B cell (primary cell): ENCODE results near the gene ERG. TPM values are rescaled to one million over a fixed set of nuclear protein-coding genes. Genes with fewer than 3 reads are reported as not detected.

Experiments used
- ATAC-seq: fragments of 200-7000 bp; cut with Tn5 transposase; one replicate; pipeline ENCODE4 v1.10.0; 2021; ENCODE audit warnings: low read depth, mild to moderate bottlenecking, moderate number of reproducible peaks, moderate library complexity
- CTCF ChIA-PET: fragments of 350-600 bp; sonication (Branson Sonifier 250); formaldehyde crosslinking; loops from one replicate; lab custom pipeline; 2021; ENCODE audit warnings: antibody characterized with exemption, inconsistent platforms; lab: Charles Lee
- POLR2A ChIA-PET: fragments of 350-600 bp; sonication (Branson Sonifier 250); formaldehyde crosslinking; loops from one replicate; lab custom pipeline; 2021; ENCODE audit warnings: antibody characterized with exemption; lab: Charles Lee
- DNase-seq: peaks from one replicate; pipeline ENCODE4 v3.0.0; 2013
- H2AFZ ChIP-seq: 2 replicates; pipeline ENCODE4 v1.6.1; 2012; ENCODE audit warnings: mild to moderate bottlenecking, low read depth, low read length; ENCODE audit not compliant: insufficient read depth, poor library complexity, severe bottlenecking
- H3K27ac ChIP-seq, 2 donors: 1 replicate in 1 of 2; 2 replicates in 1 of 2; pipeline ENCODE4 v1.5.1; 2012 to 2013; ENCODE audit warnings: low read length in 2 of 2, mild to moderate bottlenecking in 2 of 2, moderate library complexity in 1 of 2
- H3K27me3 ChIP-seq, 4 experiments: fragments of 200-600 bp in 1 of 4; sonication (generic) in 1 of 4; replicated peaks in 1 of 4; 1 replicate in 2 of 4; 2 replicates in 2 of 4; pipeline versions ENCODE4 v1.6.1 to v1.7.0; 2013 to 2016; ENCODE audit warnings: low read length in 3 of 4, mild to moderate bottlenecking in 2 of 4, mixed read lengths in 1 of 4, moderate library complexity in 1 of 4; ENCODE audit not compliant: insufficient read depth in 4 of 4, control insufficient read depth in 3 of 4; ENCODE audit errors: control extremely low read depth in 1 of 4
- H3K36me3 ChIP-seq, 2 experiments: replicated peaks in 1 of 2; 1 replicate in 1 of 2; 2 replicates in 1 of 2; pipeline versions ENCODE4 v1.6.1 to v1.7.1; 2013; ENCODE audit warnings: low read length in 1 of 2; ENCODE audit not compliant: insufficient read depth in 2 of 2, control insufficient read depth in 1 of 2; ENCODE audit errors: control extremely low read depth in 1 of 2, extremely low read depth in 1 of 2
- H3K4me1 ChIP-seq, 2 donors: fragments of 200-600 bp in 1 of 2; sonication (generic) in 1 of 2; 1 replicate in 1 of 2; 2 replicates in 1 of 2; pipeline versions ENCODE4 v1.5.1 to v1.6.1; 2013 to 2017; ENCODE audit warnings: low read length in 2 of 2; ENCODE audit not compliant: control insufficient read depth in 2 of 2, insufficient read depth in 2 of 2
- H3K4me2 ChIP-seq: replicated peaks from 2 replicates; pipeline ENCODE3; 2012; ENCODE audit warnings: mild to moderate bottlenecking, low read depth, low read length; ENCODE audit not compliant: poor library complexity, severe bottlenecking
- H3K4me3 ChIP-seq, 5 experiments: fragments of 200-600 bp in 1 of 5; sonication (generic) in 1 of 5; 1 replicate in 3 of 5; 2 replicates in 2 of 5; pipeline versions ENCODE4 v1.5.1 to v1.7.0; 2011 to 2016; ENCODE audit warnings: low read length in 4 of 5, mild to moderate bottlenecking in 4 of 5, low read depth in 2 of 5, control low read depth in 1 of 5, moderate library complexity in 1 of 5; ENCODE audit not compliant: insufficient read depth in 1 of 5; ENCODE audit errors: control extremely low read depth in 1 of 5, extremely low read depth in 1 of 5
- H3K79me2 ChIP-seq: fragments of 200-600 bp; sonication (generic); one replicate; pipeline ENCODE4 v1.6.0; 2016; ENCODE audit warnings: low read length; ENCODE audit not compliant: control insufficient read depth, insufficient read depth
- H3K9ac ChIP-seq: fragments of 200-600 bp; sonication (generic); 2 replicates; pipeline ENCODE4 v1.6.1; 2017; ENCODE audit warnings: mild to moderate bottlenecking, low read length, moderate library complexity
- H3K9me3 ChIP-seq, 3 donors: one replicate each; pipeline versions ENCODE4 v1.6.1 to v1.7.1; 2013; ENCODE audit warnings: low read length in 2 of 3; ENCODE audit not compliant: control insufficient read depth in 2 of 3, insufficient read depth in 1 of 3; ENCODE audit errors: control extremely low read depth in 1 of 3
- H4K20me1 ChIP-seq: 2 replicates; pipeline ENCODE4 v1.6.0; 2012; ENCODE audit warnings: mild to moderate bottlenecking, low read length; ENCODE audit not compliant: insufficient read depth, control insufficient read depth, poor library complexity, severe bottlenecking
- H3K27ac Mint-ChIP-seq: one replicate; pipeline ENCODE4 v1.8.0; 2021; ENCODE audit warnings: mixed read lengths
- H3K27me3 Mint-ChIP-seq: one replicate; pipeline ENCODE4 v1.8.0; 2021; ENCODE audit warnings: mixed read lengths
- H3K4me1 Mint-ChIP-seq: one replicate; pipeline ENCODE4 v1.8.0; 2021; ENCODE audit warnings: mixed read lengths
- H3K4me3 Mint-ChIP-seq: one replicate; pipeline ENCODE4 v1.8.0; 2021; ENCODE audit warnings: mixed read lengths
- H3K9me3 Mint-ChIP-seq: one replicate; pipeline ENCODE4 v1.8.0; 2022; ENCODE audit warnings: mixed read lengths; ENCODE audit not compliant: insufficient read depth
- CTCF ChIP-seq: fragments of 200-600 bp; IDR thresholded peaks from one replicate; pipeline ENCODE4 v1.8.0; 2022; ENCODE audit warnings: antibody characterized with exemption, mild to moderate bottlenecking
- EZH2 ChIP-seq: IDR thresholded peaks from 2 replicates; pipeline ENCODE4 v1.6.1; 2012; ENCODE audit warnings: borderline replicate concordance, low read depth, mild to moderate bottlenecking, moderate library complexity, low read length; ENCODE audit not compliant: insufficient read depth, poor library complexity, severe bottlenecking
- WGBS: methylation state at CpG from one replicate; pipeline ENCODE4 v1.1.5; 2013; ENCODE audit warnings: missing lambda C conversion rate; ENCODE audit not compliant: insufficient coverage; 5-methylcytosine and 5-hydroxymethylcytosine counted together
- intact Hi-C: fragments of 100-400 bp; cut with micrococcal nuclease; formaldehyde crosslinking; loops from one replicate; pipeline ENCODE4 v1.10.0; 2022
- polyA plus RNA-seq: library from polyadenylated mRNA; depleted of rRNA; stranded (reverse); fragments of >200 nt; gene quantifications from 2 replicates; pipeline ENCODE4 v1.2.3, GENCODE V29; 2012
- total RNA-seq, 2 donors: library from RNA; stranded (reverse); fragments of 120-200 nt in 1 of 2; gene quantifications; 1 replicate in 1 of 2; 2 replicates in 1 of 2; pipeline versions ENCODE4 v1.2.3 to v1.2.4, GENCODE V29; 2013 to 2022

ERG gene
- total and polyA plus RNA-seq, 2 donors (not counting 1 experiment from before 2014, with no cell fraction given), result 0.17 TPM; not detected in 1

GRCh38 chr21:38487901-38488639, 10.2 kb downstream of the ERG start:
- no peaks in the 10 kb centered on the region for H3K36me3 ChIP-seq
- H3K4me3 ChIP-seq, result no peak overlapping the region
- POLR2A ChIA-PET, result no interaction called here
- ATAC-seq (no peak), DNase-seq (no peak)
- H3K79me2 ChIP-seq, result no peaks in the 10 kb centered on the region
- Mint-ChIP-seq H3K4me1 (no peaks in the 10 kb centered on the region), H3K9me3 (no peaks in the 10 kb centered on the region), H3K27me3 (peaks cover 25% of the 10 kb centered on the region), H3K27ac (no peak overlapping the region), H3K4me3 (no peak overlapping the region)
- intact Hi-C loops, result no loop called here
- no peak for TF ChIP-seq CTCF
- TF ChIP-seq EZH2, result no peak
- no peak overlapping the region for H3K27ac ChIP-seq
- peaks cover 0 to 2% (median 0%) of the 10 kb centered on the region in 3 donors for H3K9me3 ChIP-seq
- WGBS, result 39% methylated on average over 7 of the region's 10 CpGs
- H2AFZ ChIP-seq, result no peak overlapping the region
- H3K4me2 ChIP-seq, result no peak overlapping the region
- no peak overlapping the region for H3K9ac ChIP-seq
- H3K4me1 ChIP-seq, result no peaks in the 10 kb centered on the region
- peaks cover 0 to 3% (median 1%) of the 10 kb centered on the region in 4 experiments for H3K27me3 ChIP-seq
- CTCF ChIA-PET, result no interaction called here
- no peaks in the 10 kb centered on the region for H4K20me1 ChIP-seq

- peaks cover 0 to 3% (median 0%) of the 10 kb centered on the region in 4 experiments for H3K27me3 ChIP-seq
- ATAC-seq (no peak), DNase-seq (no peak)
- Mint-ChIP-seq H3K4me3 (no peak overlapping the region), H3K27ac (no peak overlapping the region), H3K4me1 (no peaks in the 10 kb centered on the region), H3K27me3 (peaks cover 25% of the 10 kb centered on the region), H3K9me3 (no peaks in the 10 kb centered on the region)
- no peaks in the 10 kb centered on the region for H3K79me2 ChIP-seq
- H3K27ac ChIP-seq, result no peak overlapping the region
- H3K4me2 ChIP-seq, result no peak overlapping the region
- H3K4me3 ChIP-seq, result no peak overlapping the region
- intact Hi-C loops, result no loop called here
- no peaks in the 10 kb centered on the region for H4K20me1 ChIP-seq
- no peak overlapping the region for H3K9ac ChIP-seq
- CTCF ChIA-PET, result no interaction called here
- TF ChIP-seq CTCF (no peak), EZH2 (no peak)
- no peak overlapping the region for H2AFZ ChIP-seq
- WGBS, result no CpG with 5 or more reads among the region's 6 CpGs
- POLR2A ChIA-PET, result no interaction called here
- no peaks in the 10 kb centered on the region for H3K36me3 ChIP-seq
- no peaks in the 10 kb centered on the region for H3K4me1 ChIP-seq
- H3K9me3 ChIP-seq, result peaks cover 0 to 2% (median 0%) of the 10 kb centered on the region in 3 donors
Observed at GRCh38 chr21:38486706-38487105, 11.6 kb downstream of the ERG start.
